HG03520 (cell line): ENCODE results near the gene FIBIN.
"Not testable (repeated sequence)": the region's sequence is repeated elsewhere in the genome, so short reads cannot be mapped to it uniquely, and the experiment has no call there.

Experiments
- ATAC-seq: cut with Tn5 transposase; IDR thresholded peaks from one replicate; pipeline ENCODE4 v1.9.1; 2021; ENCODE audit warnings: mild to moderate bottlenecking, moderate library complexity; ENCODE audit not compliant: unreplicated experiment

Gene FIBIN

DNA sequence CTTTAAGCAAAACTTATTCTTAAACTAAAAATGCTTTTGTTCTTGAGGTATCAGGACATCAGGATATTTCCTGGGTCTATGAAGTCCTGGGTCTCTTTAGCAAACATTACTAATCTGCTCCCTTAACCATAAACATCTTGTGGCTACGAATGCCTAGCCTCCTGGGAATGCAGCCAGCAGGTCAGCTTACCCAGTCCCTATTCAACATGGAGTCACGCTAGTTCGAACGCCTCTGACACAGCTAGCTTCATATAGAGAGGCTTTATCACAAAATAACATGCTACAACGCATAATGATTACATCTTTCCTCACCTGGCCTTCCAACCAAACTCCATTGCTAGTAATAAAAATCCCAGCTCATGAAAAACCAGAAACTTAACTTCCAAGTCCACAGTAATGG, 17.5 kb upstream of the FIBIN start:
- no peak for ATAC-seq

DNA sequence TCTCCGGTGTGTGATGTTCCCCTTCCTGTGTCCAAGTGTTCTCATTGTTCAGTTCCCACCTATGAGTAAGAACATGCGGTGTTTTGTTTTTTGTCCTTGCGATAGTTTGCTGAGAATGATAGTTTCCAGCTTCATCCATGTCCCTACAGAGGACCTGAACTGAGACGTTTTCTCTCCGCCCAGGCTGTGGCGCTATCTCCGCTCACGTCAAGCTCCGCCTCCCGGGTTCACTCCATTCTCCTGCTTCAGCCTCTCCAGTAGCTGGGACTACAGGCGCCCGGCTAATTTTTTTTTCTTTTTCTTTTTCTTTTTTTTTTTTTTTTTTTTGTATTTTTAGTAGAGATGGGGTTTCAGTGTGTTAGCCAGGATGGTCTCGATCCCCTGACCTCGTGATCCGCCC, 16.7 kb upstream of the FIBIN start:
- ATAC-seq: not testable (repeated sequence)

DNA sequence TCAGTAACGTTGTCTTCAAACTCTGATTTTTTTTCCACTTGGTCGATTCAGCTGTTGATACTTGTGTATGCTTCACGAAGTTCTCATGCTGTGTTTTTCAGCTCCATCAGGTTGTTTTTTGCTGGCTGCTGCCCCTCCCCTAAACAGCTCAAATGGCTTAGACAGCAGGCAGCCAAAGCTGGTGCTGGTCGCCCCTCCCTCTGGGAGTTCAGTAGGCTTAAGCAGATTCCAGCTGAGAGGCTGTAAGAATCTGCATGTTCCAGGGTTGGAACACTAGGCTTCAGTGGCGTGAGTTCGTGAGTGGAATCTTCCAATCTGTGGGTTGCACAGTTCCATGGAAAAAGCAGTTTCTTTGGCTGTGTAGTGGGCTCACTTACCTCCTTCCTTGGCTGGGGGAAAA, 10.3 kb upstream of the FIBIN start:
- no peak for ATAC-seq

DNA sequence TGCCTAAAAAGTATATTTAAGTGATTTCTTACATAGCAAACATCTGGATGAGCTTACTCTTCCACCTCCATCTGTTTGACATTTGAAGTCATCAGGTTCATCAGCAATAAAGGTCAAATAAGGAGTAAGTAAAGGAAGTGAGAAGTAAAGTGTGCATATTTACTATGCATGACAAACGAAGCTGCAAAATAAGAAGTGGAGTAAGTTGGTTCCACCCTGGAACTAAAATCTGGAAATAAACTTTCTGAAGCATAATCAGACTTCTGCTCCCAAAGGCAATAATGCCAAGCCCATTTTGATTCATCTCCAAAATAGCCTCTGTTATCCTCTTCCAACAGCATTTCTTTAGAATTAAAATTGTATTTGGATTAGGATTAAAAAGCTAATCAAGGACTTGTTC, 8.4 kb upstream of the FIBIN start:
- ATAC-seq: no peak

DNA sequence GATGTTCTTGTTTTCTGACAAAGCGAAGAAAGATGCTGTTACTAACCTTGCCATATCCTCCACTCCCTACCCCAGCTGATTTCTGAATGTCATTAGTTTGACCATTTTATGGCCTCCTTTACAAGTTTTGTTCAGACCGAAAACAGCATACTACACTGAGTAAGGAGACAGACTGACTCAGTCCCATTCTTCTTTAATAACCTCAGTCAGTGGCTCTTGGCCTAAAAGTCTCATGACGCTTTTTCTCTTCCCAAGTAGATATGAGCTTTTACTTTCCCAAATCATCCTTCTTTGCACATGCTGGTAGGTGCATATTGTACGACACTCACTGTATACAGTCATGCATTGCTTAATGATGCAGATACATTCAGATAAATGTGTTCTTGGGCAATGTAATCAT, 8.0 kb upstream of the FIBIN start:
- ATAC-seq: no peak

DNA sequence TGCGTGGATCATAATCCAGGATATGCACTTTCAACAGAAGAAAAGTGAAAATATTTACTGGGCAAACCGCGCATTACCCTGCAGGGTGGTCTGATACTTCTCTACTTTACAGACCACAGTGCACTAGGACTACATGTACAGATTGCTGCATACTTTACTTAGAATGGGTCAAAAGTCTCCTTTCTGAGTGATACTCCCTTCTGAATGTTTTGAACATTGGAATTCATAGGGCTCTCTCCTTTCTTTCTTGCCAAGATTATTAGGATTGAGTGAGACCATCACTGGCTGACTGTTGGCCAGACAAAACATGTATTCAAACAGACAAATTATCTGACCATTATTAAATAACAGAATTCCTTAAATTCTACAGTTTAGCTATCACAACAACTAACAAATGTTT, 6.6 kb upstream of the FIBIN start:
- ATAC-seq: no peak

DNA sequence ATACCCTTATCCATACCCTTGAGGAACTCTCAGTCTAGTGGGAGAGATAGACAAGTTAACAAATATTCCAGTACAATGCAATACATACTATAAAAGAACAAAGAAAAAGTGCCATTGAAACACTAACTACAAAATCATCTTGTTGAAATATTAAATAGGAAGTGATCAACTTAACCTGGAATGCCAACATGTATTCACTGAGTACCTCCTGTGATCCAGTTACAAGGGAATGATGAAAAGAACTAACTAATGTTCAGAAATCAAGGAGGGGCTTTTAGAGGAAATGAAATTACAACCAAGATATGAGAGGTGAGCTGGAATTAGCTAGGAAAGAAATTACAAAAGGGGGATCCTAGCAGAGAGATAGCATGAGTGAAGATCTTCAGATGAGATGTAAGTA, 6.2 kb upstream of the FIBIN start:
- no peak for ATAC-seq

DNA sequence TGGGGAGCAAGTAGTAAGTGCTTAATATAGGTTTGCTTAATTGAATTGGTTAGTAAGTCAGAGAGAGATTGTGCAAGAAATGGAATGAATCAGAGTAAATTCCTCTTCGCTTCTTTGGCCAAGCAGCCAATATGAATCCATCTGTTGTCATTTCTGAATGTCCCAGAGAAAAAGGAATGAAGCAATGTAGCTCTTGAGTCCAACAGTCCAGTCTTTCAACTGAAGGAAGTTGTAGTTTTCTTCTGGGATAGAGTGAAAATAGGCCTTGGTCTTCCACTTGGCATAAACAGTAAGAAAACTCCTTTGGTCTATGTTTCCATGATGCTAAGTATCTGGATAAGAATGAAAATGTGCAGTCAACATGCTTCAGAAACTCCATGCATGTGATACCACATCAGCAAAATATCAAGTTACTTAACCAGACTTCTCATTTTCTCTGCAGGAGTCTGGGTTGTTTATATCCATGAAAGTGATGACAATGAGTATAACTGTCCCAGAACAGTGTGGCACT, 1.8 kb upstream of the FIBIN start:
- ATAC-seq: no peak

DNA sequence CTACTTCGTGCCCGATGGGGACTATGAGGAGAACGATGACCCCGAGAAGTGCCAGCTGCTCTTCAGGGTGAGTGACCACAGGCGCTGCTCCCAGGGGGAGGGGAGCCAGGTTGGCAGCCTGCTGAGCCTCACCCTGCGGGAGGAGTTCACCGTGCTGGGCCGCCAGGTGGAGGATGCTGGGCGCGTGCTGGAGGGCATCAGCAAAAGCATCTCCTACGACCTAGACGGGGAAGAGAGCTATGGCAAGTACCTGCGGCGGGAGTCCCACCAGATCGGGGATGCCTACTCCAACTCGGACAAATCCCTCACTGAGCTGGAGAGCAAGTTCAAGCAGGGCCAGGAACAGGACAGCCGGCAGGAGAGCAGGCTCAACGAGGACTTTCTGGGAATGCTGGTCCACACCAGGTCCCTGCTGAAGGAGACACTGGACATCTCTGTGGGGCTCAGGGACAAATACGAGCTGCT, 751 bp downstream of the FIBIN start:
- ATAC-seq: no peak

DNA sequence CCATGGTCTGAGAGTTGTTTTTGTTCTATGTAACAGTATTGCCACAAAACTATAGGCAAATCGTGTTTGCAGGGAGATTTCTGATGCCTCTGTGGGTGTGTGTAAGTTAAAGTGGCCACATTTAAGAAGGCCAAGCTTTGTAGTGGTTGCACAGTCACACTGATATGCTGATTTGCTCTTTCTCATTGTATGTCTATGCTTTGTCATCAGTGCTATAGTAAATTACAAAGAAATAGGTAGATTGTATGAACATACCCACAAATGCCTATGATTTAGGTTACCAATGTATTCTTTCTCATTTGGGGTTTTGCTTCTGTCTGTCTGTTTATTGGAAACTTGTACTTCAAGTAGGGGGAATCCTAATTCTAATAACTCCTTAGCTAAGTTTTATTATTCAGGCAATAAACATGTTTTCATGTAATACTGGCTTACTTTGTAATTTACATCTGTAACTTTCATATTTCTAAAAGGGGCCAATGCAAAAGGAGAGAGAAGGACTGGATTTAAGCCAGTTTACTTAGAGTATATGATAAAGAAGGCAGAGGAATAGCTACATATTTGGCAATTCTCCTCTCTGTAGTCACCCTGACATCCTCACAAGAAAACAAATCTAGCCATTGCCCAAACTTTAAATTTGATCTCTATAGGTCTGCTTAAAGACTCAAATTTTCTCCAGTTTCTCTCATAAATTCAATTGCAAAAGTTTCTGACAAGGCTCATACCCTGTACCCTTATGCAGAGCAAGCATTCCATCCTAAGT, 2.0 kb downstream of the FIBIN start:
- ATAC-seq: no peak

DNA sequence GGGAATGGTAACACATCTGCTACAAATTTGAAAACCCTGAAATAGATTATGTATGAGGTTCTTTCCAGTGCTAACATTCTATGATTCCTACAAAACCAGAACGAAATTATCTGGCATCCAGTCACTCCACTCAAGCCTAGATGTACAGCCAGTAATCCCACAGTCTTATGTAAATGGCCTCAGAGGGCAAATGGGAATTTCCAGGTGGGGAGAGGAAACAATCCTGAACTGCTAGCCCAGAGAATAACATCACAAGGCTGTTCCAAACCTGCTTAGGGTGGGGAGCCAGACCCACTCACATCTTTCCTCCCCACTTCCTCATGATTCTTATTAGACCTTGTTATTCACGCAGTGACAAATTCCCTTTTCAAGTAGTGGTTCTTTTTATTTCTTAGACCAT, 3.5 kb downstream of the FIBIN start:
- ATAC-seq: no peak

DNA sequence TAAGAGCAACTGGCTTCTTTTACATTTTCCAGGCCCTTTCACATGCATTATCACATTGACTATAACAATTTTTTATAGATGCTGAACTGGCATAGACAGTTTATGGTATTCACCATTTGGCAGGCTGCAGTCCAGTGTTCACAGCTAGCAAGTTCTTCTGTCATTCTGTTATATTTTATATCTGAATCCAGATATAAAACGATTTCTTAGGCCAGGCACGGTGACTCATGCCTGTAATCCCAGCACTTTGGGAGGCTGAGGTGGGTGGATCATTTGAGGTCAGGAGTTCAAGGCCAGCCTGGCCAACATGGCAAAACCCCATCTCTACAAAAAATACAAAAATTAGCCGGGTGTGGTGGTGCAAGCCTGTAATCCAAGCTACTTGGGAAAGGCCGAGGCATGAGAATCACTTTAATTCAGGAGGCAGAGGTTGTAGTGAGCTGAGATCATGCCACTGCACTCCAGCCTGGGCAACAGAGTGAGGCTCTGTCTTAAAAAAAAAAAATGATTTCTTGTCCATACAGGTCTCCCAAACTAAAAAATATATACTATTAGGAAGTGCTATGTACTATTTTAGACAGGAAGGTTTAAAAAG, 7.3 kb downstream of the FIBIN start:
- ATAC-seq: not testable (repeated sequence)

DNA sequence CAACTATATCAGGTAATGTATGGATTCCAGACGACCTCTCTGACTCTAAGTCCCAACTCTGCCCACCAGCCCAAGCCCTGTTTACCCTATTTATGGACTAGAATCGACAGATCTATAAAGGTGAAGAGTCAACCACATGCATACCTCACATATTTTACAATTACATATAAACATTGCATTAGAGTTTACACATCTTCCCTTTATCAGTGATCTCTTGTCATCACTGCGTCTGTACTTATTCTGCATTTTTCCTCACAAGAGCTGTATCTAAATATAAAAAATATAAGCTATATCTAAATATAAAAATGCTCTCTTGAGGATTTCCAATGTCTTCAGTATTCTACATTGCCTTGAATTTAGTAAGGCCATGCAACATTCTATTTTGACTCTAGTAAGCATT, 8.5 kb downstream of the FIBIN start:
- ATAC-seq: no peak

DNA sequence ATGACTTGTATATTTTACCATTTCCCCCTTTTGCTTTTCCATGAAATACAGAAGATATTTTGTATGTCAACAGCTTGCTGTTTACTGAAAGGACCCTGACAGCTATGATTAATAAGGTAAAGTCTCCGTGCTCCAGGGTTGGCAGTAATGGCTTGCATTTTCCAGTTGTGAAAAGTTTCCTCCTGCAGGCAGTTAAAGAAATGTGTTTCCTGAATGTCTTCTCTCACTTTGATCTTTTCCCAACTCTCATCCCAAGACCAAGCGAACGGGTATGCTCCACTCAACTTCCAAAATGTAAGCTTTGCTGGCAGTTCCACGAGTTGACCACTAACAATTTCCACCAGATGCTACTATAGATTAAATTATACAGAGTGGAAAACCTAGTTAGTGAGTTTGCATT, 8.9 kb downstream of the FIBIN start:
- no peak for ATAC-seq

DNA sequence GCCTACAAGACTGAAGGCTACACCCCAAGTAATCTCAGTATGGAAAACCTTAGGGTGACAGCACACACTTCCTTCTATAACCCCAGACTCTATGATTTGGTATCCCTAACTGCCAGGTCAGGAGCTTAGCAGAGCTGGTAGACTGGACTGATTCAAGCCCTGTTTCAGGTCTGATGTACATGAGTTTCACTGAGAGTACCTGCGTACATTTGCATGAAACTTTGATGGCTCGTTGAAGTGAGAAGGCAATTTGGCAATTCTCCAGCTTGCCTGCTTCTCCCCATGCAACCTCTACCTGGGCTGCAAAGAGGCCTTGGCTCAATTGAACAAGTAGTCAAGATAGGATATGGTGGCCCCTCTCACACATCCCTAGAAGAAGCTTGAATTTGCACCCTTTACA, 10.2 kb downstream of the FIBIN start:
- no peak for ATAC-seq

DNA sequence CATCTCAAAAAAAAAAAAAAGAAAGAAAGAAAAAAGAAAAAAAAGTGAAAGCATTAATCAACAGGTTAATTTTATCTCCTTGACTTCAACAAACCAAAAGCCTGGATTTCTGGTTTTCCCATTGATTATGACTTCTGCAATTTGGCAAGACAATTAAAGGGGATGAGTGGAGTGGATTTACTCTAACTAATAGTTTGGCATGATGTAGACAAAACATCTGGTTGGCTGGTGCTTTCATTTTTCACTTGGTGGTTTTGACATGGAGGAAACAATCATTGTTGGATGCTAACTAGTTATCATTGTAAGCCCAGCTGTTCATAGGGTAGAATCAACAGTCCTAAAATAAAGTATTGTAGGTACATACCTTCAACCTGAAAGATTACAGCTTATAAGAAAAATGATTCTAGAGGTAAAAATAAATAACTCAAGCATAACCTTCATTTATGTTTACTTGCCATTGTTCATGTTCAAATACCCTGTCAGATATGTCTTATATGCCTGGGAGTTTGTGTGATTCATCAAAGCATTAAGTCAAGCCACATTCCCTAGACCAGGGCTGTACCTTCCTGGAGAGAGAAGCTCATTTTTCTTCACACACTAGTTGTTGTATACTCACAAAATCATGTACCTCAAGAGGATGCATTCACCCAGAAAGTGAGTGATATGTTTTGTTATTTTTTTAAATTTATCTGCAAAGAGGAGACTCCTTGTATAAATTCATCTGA, 15.1 kb downstream of the FIBIN start:
- ATAC-seq: no peak

DNA sequence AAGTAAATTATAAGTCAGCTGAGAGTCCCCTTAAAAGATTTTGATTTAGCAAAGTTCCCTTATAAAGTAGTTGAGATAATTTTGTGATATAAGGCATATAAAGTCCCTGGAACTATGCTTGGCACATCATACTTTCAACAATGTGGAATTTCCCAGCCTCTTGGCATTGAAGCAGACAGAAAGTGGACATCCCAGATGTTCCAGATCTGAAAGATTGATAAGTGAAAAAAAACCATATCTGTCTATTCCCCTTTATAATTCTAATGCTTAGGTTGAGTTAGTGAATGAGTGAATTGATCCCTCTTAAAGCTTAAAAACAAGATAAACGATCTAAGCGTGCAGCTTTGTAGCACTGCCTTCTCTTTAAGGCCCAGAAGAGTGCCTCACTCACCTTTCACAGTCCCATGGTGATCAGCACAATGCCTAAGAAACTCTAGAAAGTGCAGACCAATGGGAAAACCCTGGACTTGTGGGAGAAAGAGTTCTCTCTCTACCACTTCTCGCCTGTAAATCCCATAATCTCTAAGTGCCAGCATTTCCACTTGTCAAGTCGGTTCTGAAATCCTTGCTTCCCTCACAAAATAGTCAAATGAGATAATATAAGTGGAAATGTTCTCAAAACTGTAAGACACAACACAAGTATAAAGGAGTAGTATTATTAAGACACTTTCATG, 17.8 kb downstream of the FIBIN start:
- no peak for ATAC-seq

DNA sequence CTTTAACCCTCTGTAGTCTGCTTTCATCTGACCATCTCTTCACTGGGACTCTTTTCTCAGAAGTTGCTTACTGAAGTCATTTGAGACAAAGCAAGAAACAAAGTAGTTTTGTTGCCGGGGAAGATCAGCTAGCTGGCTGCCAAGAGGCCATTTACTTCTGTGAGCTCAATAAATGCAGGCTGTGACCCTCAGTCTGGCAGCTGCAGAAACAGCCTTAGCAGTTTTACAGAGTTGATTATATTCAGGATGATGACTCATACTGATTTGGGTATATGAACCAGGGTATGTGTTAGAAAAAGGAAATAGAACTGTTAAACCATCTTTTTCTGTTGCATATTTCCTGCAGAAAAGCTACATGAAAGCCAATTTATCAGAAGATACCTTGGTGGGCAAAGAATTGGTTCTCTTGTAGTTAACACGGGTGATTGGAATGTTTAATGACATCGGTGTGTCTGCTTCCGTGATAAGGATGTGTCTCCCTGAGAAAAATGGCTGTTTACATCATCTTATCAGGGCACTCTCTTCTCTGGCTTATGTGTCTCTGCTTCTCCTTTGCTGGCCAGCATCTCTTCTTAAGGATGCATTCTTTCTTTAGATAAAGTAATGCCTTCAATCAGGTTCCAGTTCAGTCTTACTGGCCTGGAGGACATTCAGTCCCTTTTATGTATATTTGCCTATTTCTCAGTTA, 18.5 kb downstream of the FIBIN start:
- ATAC-seq: no peak

DNA sequence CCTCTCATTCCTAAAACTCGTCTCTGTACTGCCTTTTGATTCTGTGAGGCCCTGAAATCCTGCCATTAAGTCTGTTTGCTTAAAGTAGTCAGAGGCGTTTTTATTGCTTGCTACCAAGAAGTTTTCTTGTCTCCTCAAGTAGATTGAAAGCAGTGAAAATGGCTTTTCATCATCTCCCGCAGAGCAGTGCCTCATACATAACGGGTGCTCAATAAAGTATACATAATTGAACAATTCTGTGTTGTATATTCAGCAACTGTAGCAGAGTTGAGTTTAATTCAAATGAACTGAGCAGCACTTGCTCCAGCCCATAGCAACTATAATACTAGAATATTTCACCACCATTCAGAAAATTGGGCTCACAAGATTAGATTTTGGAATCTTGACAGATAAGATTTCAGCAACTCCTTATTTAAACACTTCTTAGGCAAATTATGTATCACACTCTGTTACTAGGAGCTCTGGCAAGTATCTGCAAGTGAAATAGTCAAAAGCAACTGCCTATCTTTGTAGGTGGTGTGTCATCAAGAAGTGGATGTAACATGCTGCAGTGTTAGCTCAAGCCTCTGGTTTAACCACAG, 20.0 kb downstream of the FIBIN start:
- no peak for ATAC-seq

DNA sequence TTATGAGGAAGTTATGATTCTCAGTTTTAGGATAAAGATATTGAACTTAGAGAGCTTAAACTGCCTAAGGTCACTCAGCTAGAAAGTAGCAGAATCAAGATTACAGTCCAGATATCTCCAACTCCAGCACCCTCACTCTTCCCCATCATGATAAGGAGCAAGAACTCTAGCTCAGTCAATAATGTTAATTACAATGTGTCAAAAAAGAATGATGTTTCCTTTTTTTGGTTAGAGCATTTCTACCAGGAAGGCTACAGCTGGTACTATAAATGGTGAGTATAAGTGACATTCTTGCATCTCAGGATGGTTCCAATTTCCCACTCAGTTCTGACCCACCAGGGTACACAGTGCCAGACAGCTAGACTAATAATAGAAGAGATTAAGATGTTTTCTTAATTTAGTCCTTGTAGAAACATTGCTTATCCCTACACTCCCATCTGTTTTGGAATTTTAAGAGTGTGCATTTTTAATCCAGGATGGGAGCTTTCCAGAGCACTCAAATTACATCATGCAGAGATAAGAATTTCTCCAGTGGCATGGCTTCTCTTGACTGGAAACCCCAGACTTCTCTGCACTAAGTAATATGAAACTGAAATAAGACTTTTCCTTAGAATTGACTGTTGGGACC, 25.1 kb downstream of the FIBIN start:
- no peak for ATAC-seq
